ENCODE data around the gene CEP350.

Gene CEP350

DNA sequence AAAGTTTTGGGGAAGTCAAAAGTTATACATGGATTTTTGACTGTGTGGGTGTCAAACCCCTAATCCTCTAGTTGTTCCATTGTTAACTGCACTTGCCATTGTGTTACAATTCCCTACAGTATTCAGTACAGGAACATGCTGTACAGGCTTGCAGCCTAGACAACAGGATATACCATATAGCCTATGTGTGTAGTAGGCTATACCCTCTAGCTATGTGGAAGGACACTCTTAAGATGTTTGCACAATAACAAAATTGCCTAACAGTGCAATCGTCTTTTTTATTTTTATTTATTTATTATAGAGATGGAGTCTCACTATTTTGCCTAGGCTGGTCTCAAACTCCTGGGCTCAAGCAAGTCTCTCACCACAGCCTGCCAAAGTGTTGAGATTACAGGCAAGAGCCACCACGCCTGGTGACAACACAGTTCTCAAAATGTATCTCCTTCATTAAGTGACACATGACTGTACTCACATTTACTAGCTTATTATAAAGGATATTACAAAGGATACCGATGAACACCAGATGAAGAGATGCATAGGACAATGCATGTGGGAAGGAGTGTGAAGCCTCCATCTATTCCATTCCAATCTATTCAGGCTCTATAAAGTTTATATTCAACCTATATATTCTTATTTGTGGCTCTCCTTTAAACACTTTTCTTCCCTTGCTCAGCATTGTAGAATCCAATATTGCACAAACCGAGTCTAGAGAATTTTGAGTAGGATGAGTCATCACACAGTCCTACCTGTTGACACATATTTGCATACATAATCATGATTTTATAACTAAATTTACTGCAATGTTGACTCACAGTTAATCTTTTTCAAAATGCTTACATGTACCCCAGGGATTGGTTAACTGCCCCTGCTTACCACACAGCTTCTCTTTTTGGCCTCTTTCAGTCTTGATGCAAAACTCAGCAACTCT lies 28.4 kb upstream of the CEP350 start:
- no peaks in the 10 kb centered on the region for H3K27me3 ChIP-seq (ENCODE audit: control insufficient read depth, insufficient read depth, low read length)
- no peaks in the 10 kb centered on the region for H3K36me3 ChIP-seq (ENCODE audit: control insufficient read depth, insufficient read depth, low read length)
- no peaks in the 10 kb centered on the region for H3K4me1 ChIP-seq (ENCODE audit: control insufficient read depth, insufficient read depth, low read length)
- no peak for DNase-seq (ENCODE audit: low read depth, low spot score)
- no peak overlapping the region for H3K4me3 ChIP-seq (ENCODE audit: low read length)
- no peaks in the 10 kb centered on the region for H3K9me3 ChIP-seq (ENCODE audit: control insufficient read depth, insufficient read depth, low read length)
- no CpG with 5 or more reads among the region's 4 CpGs for WGBS (ENCODE audit: insufficient coverage, insufficient read length)
- H3K27ac ChIP-seq (ENCODE audit: low read length): no peak overlapping the region

DNA sequence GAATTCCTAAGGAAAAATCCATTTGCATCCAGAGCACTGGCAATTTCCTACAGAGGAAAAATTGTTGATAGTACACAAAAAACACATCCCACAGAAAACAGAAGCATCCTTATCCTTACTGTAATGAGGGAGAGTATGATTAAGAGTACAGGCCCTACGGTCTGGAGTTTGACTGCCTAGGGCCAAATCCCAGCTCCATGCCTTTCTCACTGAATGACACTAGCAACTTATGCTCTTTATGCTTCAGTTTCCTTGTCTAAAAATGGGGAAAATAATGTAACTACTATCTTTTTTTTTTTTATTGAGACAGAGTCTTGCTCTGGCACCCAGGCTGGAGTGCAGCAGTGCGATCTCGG lies 27.8 kb upstream of the CEP350 start:
- no peaks in the 10 kb centered on the region for H3K4me1 ChIP-seq (ENCODE audit: control insufficient read depth, insufficient read depth, low read length)
- no peaks in the 10 kb centered on the region for H3K36me3 ChIP-seq (ENCODE audit: control insufficient read depth, insufficient read depth, low read length)
- no peaks in the 10 kb centered on the region for H3K27me3 ChIP-seq (ENCODE audit: control insufficient read depth, insufficient read depth, low read length)
- no peak for DNase-seq (ENCODE audit: low read depth, low spot score)
- no peak overlapping the region for H3K27ac ChIP-seq (ENCODE audit: low read length)
- no peaks in the 10 kb centered on the region for H3K9me3 ChIP-seq (ENCODE audit: control insufficient read depth, insufficient read depth, low read length)
- H3K4me3 ChIP-seq (ENCODE audit: low read length): no peak overlapping the region
- no CpG with 5 or more reads among the region's 3 CpGs for WGBS (ENCODE audit: insufficient coverage, insufficient read length)

DNA sequence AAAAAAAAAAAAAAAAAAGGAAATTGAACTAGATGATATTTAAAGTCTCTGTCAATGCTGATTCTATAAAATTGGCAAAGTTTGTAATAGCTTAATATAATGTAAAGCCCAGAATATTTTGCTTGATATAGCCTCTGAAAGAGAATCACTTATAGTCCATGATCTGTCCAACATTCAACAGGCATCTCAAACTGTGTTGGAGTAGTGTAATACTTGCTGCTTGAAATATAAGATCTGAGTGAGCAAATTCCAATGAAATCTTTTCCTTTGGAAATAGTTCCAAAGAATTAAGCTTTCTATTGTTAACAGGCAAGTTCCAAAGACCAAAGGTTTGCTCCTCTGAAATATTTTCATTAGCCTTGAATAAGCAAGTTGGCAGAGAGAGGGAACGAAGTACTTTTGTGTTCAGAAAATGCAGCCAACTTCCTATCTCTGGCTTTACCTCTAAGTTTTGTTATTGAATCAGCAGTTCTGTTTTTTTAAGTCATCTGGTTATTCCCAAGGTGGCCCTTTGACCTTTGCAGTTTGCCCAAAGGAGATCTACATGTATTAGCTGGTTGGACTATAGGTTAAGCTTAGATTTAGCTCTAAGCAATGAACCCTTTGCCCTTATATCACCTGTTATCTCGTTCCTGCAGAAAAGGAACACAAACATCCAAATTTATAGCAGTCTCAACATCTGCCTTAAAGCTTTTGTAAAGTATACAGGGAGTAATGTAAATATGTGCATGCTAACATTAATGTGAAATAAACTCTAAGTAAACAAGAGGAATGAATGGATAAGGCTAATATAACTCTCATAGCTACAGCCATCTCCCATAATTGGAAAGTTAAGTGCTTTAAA lies 24.4 kb upstream of the CEP350 start:
- Histone ChIP-seq H3K4me1 (ENCODE audit: control insufficient read depth, insufficient read depth, low read length) (no peaks in the 10 kb centered on the region), H3K27me3 (ENCODE audit: control insufficient read depth, insufficient read depth, low read length) (no peaks in the 10 kb centered on the region), H3K4me3 (ENCODE audit: low read length) (no peak overlapping the region), H3K27ac (ENCODE audit: low read length) (no peak overlapping the region), H3K9me3 (ENCODE audit: control insufficient read depth, insufficient read depth, low read length) (no peaks in the 10 kb centered on the region), H3K36me3 (ENCODE audit: control insufficient read depth, insufficient read depth, low read length) (no peaks in the 10 kb centered on the region)
- no CpG with 5 or more reads among the region's 2 CpGs for WGBS (ENCODE audit: insufficient coverage, insufficient read length)
- no peak for DNase-seq (ENCODE audit: low read depth, low spot score)

DNA sequence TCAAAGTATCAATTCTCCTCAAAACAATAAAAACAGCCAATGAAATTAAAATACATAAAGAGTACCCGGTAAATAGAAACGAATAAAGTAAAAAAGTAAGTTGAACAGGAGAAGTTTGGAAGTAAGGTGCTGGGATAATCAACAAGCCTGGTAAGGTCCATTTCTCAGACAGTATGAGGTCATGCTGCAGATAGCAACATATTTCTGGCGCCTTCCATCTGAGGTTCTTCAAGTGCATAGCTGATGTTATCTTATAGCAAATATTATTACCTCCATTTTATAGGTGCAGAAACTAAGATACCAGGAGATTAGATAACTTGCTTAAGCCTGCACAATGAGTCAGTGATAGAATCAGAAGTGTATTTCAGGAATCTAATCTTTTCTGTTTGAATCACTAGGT lies 23.7 kb upstream of the CEP350 start:
- 100% methylated on average over 1 of the region's 3 CpGs for WGBS (ENCODE audit: insufficient coverage, insufficient read length)
- H3K27ac ChIP-seq (ENCODE audit: low read length): no peak overlapping the region
- no peaks in the 10 kb centered on the region for H3K9me3 ChIP-seq (ENCODE audit: control insufficient read depth, insufficient read depth, low read length)
- H3K4me1 ChIP-seq (ENCODE audit: control insufficient read depth, insufficient read depth, low read length): no peaks in the 10 kb centered on the region
- no peaks in the 10 kb centered on the region for H3K27me3 ChIP-seq (ENCODE audit: control insufficient read depth, insufficient read depth, low read length)
- no peak for DNase-seq (ENCODE audit: low read depth, low spot score)
- no peak overlapping the region for H3K4me3 ChIP-seq (ENCODE audit: low read length)
- no peaks in the 10 kb centered on the region for H3K36me3 ChIP-seq (ENCODE audit: control insufficient read depth, insufficient read depth, low read length)

DNA sequence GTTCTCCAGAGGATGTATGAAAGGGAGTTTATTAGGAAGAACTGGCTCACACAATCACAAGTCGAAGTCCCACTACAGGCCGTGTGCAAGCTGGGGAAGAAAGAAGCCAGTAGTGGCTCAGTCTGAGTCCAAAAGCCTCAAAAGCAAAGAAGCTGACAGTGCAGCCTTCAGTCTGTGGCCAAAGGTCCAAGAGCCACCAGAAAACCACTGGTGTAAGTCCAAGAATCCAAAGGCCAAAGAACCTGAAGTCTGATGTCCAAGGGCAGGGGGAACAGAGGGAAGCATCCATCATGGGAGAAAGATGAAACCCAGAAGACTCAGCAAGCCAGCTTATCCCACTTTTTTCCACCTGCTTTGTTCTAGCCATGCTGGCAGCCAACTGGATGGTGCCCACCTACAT lies 21.4 kb upstream of the CEP350 start:
- Histone ChIP-seq H3K9me3 (ENCODE audit: control insufficient read depth, insufficient read depth, low read length) (no peaks in the 10 kb centered on the region), H3K4me1 (ENCODE audit: control insufficient read depth, insufficient read depth, low read length) (no peaks in the 10 kb centered on the region), H3K4me3 (ENCODE audit: low read length) (no peak overlapping the region), H3K36me3 (ENCODE audit: control insufficient read depth, insufficient read depth, low read length) (no peaks in the 10 kb centered on the region), H3K27ac (ENCODE audit: low read length) (no peak overlapping the region), H3K27me3 (ENCODE audit: control insufficient read depth, insufficient read depth, low read length) (no peaks in the 10 kb centered on the region)
- no CpG with 5 or more reads among the region's 2 CpGs for WGBS (ENCODE audit: insufficient coverage, insufficient read length)
- DNase-seq (ENCODE audit: low read depth, low spot score): no peak

DNA sequence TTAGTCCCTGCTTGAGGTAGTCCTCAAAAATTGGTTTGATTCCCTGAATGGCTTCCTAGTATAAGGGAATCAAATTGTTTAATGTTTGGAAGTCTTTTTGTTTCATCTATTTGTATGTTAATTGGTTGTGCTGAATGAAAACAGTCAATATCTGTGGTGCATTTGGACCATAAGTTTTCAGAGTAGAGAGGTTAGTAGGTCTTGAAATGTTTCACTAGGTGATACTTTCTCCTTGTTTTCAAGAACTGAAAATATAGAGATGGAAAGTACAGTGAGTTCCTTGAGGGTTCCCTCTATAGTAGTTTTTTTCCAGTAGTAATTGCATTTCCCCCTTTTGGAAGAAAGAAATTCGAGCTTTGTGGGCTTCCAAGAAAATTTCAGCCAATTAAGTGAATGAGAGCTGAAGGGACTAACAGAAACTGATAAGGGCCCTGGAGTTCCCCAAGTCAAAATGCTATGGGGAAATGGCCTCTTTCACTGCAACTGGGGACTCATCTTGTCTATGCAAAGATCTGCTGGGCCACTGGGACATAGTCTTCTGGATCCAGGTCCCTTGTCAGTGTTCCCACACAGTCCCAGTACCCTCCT lies 18.6 kb upstream of the CEP350 start:
- Histone ChIP-seq H3K4me1 (ENCODE audit: control insufficient read depth, insufficient read depth, low read length) (no peaks in the 10 kb centered on the region), H3K27me3 (ENCODE audit: control insufficient read depth, insufficient read depth, low read length) (no peaks in the 10 kb centered on the region), H3K27ac (ENCODE audit: low read length) (no peak overlapping the region), H3K4me3 (ENCODE audit: low read length) (no peak overlapping the region), H3K36me3 (ENCODE audit: control insufficient read depth, insufficient read depth, low read length) (no peaks in the 10 kb centered on the region), H3K9me3 (ENCODE audit: control insufficient read depth, insufficient read depth, low read length) (no peaks in the 10 kb centered on the region)
- no CpG with 5 or more reads among the region's 1 CpG for WGBS (ENCODE audit: insufficient coverage, insufficient read length)
- DNase-seq (ENCODE audit: low read depth, low spot score): no peak

DNA sequence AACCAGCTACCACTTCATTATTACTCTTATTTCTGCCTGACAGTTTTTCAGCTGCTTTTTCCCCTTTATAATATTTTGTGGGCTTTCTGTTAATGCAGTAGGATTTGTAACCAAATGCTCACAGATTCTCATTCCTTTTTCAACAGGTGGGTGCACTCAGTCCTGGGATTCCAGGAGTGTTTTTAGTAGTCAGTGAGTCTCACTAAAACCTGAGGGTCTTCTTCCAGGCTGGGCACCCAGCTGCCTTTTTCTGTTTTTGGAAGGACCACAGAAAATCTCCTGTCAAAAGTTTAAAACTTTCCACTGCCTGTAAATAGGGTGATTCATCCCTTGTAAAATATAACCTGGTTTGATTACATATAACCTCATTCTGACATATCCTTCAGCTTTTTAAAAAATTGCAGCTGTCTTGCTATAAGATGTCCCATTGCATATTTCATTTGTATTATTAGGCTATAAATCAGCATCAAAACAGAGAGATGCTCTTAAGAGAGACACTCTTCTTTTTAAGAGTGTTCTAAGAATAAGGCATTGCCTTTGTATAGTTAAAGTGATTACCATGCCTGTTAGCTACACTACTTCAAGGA lies 16.8 kb upstream of the CEP350 start:
- no peak for DNase-seq (ENCODE audit: low read depth, low spot score)
- H3K36me3 ChIP-seq (ENCODE audit: control insufficient read depth, insufficient read depth, low read length): no peaks in the 10 kb centered on the region
- no peak overlapping the region for H3K27ac ChIP-seq (ENCODE audit: low read length)
- no peak overlapping the region for H3K4me3 ChIP-seq (ENCODE audit: low read length)
- no peaks in the 10 kb centered on the region for H3K9me3 ChIP-seq (ENCODE audit: control insufficient read depth, insufficient read depth, low read length)
- no peaks in the 10 kb centered on the region for H3K27me3 ChIP-seq (ENCODE audit: control insufficient read depth, insufficient read depth, low read length)
- no peaks in the 10 kb centered on the region for H3K4me1 ChIP-seq (ENCODE audit: control insufficient read depth, insufficient read depth, low read length)

DNA sequence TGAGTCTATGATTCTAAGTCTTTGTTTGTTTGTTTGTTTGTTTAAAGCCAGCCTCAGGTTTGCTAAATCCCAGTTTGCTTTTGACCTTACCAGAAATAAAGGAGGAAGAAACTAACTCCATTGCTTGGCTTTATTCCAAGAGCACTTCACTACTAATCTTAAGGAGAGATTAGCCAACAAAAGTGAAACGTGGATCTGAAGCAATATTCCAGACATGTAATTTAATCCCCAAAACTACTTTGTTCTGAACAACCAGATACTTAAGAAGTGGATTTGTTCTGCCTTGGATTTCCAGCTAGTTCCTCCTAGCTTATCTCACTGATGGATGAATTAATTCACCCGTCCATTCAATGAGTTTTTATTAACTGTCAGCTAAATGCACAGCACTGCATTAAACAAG lies 15.9 kb upstream of the CEP350 start:
- H3K27me3 ChIP-seq (ENCODE audit: control insufficient read depth, insufficient read depth, low read length): no peaks in the 10 kb centered on the region

DNA sequence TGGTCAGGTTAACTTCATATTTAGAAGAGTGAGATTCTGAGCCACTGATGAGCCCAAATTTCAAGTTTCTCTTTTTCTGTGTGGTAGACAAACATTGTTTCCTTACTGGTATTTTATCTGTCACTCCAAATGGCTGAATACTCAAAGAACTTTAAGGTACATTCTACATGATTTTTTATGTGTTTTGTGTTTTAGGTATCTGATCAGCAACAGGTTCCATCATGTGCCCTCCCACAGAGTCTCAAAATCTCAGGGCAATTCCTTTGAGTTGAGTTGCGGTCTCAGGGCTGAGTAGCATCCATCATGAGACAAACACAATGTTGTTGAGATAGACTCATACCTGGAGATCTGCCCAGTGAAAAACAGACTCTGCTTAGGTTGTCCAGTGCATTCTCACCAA lies 14.7 kb upstream of the CEP350 start:
- no peak overlapping the region for H3K4me3 ChIP-seq (ENCODE audit: low read length)
- DNase-seq (ENCODE audit: low read depth, low spot score): no peak
- no peaks in the 10 kb centered on the region for H3K36me3 ChIP-seq (ENCODE audit: control insufficient read depth, insufficient read depth, low read length)
- no peaks in the 10 kb centered on the region for H3K27me3 ChIP-seq (ENCODE audit: control insufficient read depth, insufficient read depth, low read length)
- no peaks in the 10 kb centered on the region for H3K4me1 ChIP-seq (ENCODE audit: control insufficient read depth, insufficient read depth, low read length)
- no CpG with 5 or more reads among the region's 1 CpG for WGBS (ENCODE audit: insufficient coverage, insufficient read length)
- no peak overlapping the region for H3K27ac ChIP-seq (ENCODE audit: low read length)
- H3K9me3 ChIP-seq (ENCODE audit: control insufficient read depth, insufficient read depth, low read length): no peaks in the 10 kb centered on the region

More for the DNA sequence above, 15.9 kb upstream of the CEP350 start:
- Histone ChIP-seq H3K4me3 (ENCODE audit: low read length) (no peak overlapping the region), H3K36me3 (ENCODE audit: control insufficient read depth, insufficient read depth, low read length) (no peaks in the 10 kb centered on the region), H3K9me3 (ENCODE audit: control insufficient read depth, insufficient read depth, low read length) (no peaks in the 10 kb centered on the region), H3K27ac (ENCODE audit: low read length) (no peak overlapping the region), H3K4me1 (ENCODE audit: control insufficient read depth, insufficient read depth, low read length) (no peaks in the 10 kb centered on the region)
- DNase-seq (ENCODE audit: low read depth, low spot score): no peak
- no CpG with 5 or more reads among the region's 2 CpGs for WGBS (ENCODE audit: insufficient coverage, insufficient read length)

DNA sequence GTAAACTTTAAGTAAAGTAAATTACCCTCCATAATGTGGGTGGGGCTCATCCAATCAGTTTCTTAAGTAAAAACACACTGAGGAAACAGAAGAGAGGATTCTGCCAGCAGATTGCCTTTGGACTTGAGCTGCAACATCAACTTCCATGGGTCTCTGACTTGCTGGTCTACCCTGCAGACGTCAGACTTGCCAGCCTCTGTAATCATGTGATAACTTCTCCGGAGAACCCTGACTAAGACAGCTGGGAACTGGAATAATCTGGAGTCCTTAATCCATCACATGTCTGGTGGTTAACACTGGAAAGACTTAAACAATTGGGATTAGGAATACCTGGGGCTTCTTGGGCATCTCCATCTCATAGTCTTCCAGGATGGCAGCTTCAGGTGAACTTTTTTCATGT lies 13.2 kb upstream of the CEP350 start:
- Histone ChIP-seq H3K27ac (ENCODE audit: low read length) (no peak overlapping the region), H3K36me3 (ENCODE audit: control insufficient read depth, insufficient read depth, low read length) (no peaks in the 10 kb centered on the region), H3K9me3 (ENCODE audit: control insufficient read depth, insufficient read depth, low read length) (no peaks in the 10 kb centered on the region), H3K27me3 (ENCODE audit: control insufficient read depth, insufficient read depth, low read length) (no peaks in the 10 kb centered on the region), H3K4me1 (ENCODE audit: control insufficient read depth, insufficient read depth, low read length) (no peaks in the 10 kb centered on the region), H3K4me3 (ENCODE audit: low read length) (no peak overlapping the region)
- WGBS (ENCODE audit: insufficient coverage, insufficient read length): no CpG with 5 or more reads among the region's 2 CpGs
- DNase-seq (ENCODE audit: low read depth, low spot score): no peak

All from iPS DF 6.9 (cell line).